Parathyroid adenoma (tissue), 2 donors: ENCODE measurements around the gene STK32C.

Experiments used
- H2AFZ ChIP-seq: fragments of 300-600 bp; sonication (generic); one replicate; pipeline ENCODE4 v1.7.0; 2017; ENCODE audit warnings: antibody characterized with exemption, mild to moderate bottlenecking
- H3K27ac ChIP-seq: fragments of 300-600 bp; sonication (generic); one replicate; pipeline ENCODE4 v1.7.0; 2017
- H3K27me3 ChIP-seq: fragments of 300-600 bp; sonication (generic); one replicate; pipeline ENCODE4 v1.7.0; 2017; ENCODE audit warnings: low read length; ENCODE audit not compliant: control insufficient read depth, insufficient read depth
- H3K36me3 ChIP-seq: fragments of 300-600 bp; sonication (generic); one replicate; pipeline ENCODE4 v1.7.0; 2017; ENCODE audit warnings: low read length; ENCODE audit not compliant: control insufficient read depth, insufficient read depth
- H3K4me1 ChIP-seq: fragments of 300-600 bp; sonication (generic); one replicate; pipeline ENCODE4 v1.7.0; 2017; ENCODE audit warnings: control low read depth
- H3K4me2 ChIP-seq: fragments of 300-600 bp; sonication (generic); one replicate; pipeline ENCODE4 v1.7.0; 2017; ENCODE audit warnings: low read length
- H3K4me3 ChIP-seq: fragments of 300-600 bp; sonication (generic); one replicate; pipeline ENCODE4 v1.7.0; 2017; ENCODE audit warnings: low read depth, low read length
- H3K79me2 ChIP-seq: fragments of 300-600 bp; sonication (generic); one replicate; pipeline ENCODE4 v1.7.0; 2017; ENCODE audit warnings: control low read depth
- H3K9ac ChIP-seq: fragments of 300-600 bp; sonication (generic); one replicate; pipeline ENCODE4 v1.7.0; 2017; ENCODE audit warnings: mild to moderate bottlenecking
- H3K9me3 ChIP-seq: fragments of 300-600 bp; sonication (generic); one replicate; pipeline ENCODE4 v1.7.0; 2017; ENCODE audit warnings: low read length; ENCODE audit not compliant: control insufficient read depth
- CTCF ChIP-seq: fragments of 300-600 bp; sonication (generic); IDR thresholded peaks from one replicate; pipeline ENCODE4 v1.7.0; 2017; ENCODE audit warnings: antibody characterized with exemption, mild to moderate bottlenecking
- donor health status: primary hyperparathyroidism.

The STK32C gene

GRCh38 chr10:132169031-132169765 is 138.6 kb downstream of the STK32C start:
- TF ChIP-seq CTCF, result no peak
- no peak overlapping the region for H3K4me2 ChIP-seq
- no peak overlapping the region for H3K27ac ChIP-seq
- H3K4me3 ChIP-seq, result no peak overlapping the region
- H3K27me3 ChIP-seq, result peaks cover under 1% of the 10 kb centered on the region
- no peak overlapping the region for H3K9ac ChIP-seq
- H3K79me2 ChIP-seq, result no peaks in the 10 kb centered on the region
- H3K36me3 ChIP-seq, result no peaks in the 10 kb centered on the region
- no peaks in the 10 kb centered on the region for H3K4me1 ChIP-seq
- H3K9me3 ChIP-seq, result no peaks in the 10 kb centered on the region
- H2AFZ ChIP-seq, result no peak overlapping the region

GRCh38 chr10:132168571-132169030 is 139.1 kb downstream of the STK32C start:
- no peaks in the 10 kb centered on the region for H3K36me3 ChIP-seq

GRCh38 chr10:132167976-132168375 is 139.8 kb downstream of the STK32C start:
- Histone ChIP-seq H3K4me2 (no peak overlapping the region), H2AFZ (no peak overlapping the region), H3K27me3 (no peaks in the 10 kb centered on the region), H3K4me1 (no peaks in the 10 kb centered on the region), H3K79me2 (no peaks in the 10 kb centered on the region), H3K9ac (no peak overlapping the region), H3K27ac (no peak overlapping the region), H3K36me3 (no peaks in the 10 kb centered on the region), H3K4me3 (no peak overlapping the region), H3K9me3 (no peaks in the 10 kb centered on the region)
- no peak for TF ChIP-seq CTCF

More at GRCh38 chr10:132168571-132169030, 139.1 kb downstream of the STK32C start:
- H3K79me2 ChIP-seq, result no peaks in the 10 kb centered on the region
- no peak overlapping the region for H3K4me3 ChIP-seq
- H2AFZ ChIP-seq, result no peak overlapping the region
- no peak overlapping the region for H3K9ac ChIP-seq
- no peaks in the 10 kb centered on the region for H3K4me1 ChIP-seq
- H3K27ac ChIP-seq, result no peak overlapping the region
- no peak for TF ChIP-seq CTCF
- no peaks in the 10 kb centered on the region for H3K27me3 ChIP-seq
- no peaks in the 10 kb centered on the region for H3K9me3 ChIP-seq
- H3K4me2 ChIP-seq, result no peak overlapping the region

- H3K9me3 ChIP-seq, result no peaks in the 10 kb centered on the region
- no peak overlapping the region for H2AFZ ChIP-seq
- no peak overlapping the region for H3K4me2 ChIP-seq
- H3K9ac ChIP-seq, result no peak overlapping the region
- no peaks in the 10 kb centered on the region for H3K79me2 ChIP-seq
- H3K4me1 ChIP-seq, result peaks cover 3% of the 10 kb centered on the region
- no peaks in the 10 kb centered on the region for H3K27me3 ChIP-seq
- H3K36me3 ChIP-seq, result no peaks in the 10 kb centered on the region
- H3K4me3 ChIP-seq, result no peak overlapping the region
- no peak for TF ChIP-seq CTCF
- H3K27ac ChIP-seq, result no peak overlapping the region
Observed at GRCh38 chr10:132167041-132167674, 140.6 kb downstream of the STK32C start.
